Inferior parietal cortex (tissue), 1 donor: Measurements from ENCODE around the gene LIF.
"Not testable (repeated sequence)": the region's sequence is repeated elsewhere in the genome, so short reads cannot be mapped to it uniquely, and the experiment has no call there.

Experiments used
- DNase-seq: peaks from one replicate; pipeline ENCODE4 v3.0.0-alpha.2; 2016; ENCODE audit errors: extremely low spot score

LIF gene

DNA sequence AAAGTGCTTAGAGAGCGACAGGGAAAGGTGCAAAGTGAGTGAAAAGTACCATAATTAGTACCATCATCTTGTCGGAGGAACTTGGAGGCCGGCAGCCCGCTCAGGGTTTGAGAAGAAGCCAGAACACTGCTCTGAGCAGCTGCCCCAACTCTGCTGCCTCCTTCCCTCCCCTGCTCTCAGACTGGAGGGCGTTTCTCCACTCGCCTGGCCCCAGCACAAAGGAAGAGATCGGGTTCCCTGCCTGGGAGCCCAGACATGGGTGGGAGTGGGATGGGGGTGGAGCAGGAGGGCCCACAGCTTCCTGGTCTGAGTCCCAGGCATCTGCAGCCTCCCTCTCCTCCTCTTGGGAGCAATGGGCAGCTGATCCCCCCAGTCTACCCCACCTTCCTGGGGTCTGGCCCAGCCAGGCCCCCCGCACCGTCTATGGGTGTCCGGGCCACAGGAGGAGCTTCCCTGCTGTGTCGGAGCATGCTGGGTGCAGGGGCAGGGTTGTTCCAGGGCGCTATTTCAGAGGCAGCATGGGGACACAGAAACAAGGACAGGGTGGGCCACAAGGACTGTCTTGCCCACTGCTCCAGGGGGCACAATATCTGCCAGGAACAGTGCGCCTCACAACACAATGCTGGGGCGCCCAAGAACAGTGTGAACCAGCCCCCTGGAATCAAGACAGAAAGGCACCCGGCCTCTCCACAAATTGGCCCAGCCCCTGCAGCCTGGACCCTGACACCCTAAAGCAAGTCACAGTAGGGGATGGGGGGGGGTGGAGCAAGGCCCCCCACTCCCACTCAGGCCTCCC lies 4.8 kb downstream of the LIF start:
- DNase-seq = no peak

DNA sequence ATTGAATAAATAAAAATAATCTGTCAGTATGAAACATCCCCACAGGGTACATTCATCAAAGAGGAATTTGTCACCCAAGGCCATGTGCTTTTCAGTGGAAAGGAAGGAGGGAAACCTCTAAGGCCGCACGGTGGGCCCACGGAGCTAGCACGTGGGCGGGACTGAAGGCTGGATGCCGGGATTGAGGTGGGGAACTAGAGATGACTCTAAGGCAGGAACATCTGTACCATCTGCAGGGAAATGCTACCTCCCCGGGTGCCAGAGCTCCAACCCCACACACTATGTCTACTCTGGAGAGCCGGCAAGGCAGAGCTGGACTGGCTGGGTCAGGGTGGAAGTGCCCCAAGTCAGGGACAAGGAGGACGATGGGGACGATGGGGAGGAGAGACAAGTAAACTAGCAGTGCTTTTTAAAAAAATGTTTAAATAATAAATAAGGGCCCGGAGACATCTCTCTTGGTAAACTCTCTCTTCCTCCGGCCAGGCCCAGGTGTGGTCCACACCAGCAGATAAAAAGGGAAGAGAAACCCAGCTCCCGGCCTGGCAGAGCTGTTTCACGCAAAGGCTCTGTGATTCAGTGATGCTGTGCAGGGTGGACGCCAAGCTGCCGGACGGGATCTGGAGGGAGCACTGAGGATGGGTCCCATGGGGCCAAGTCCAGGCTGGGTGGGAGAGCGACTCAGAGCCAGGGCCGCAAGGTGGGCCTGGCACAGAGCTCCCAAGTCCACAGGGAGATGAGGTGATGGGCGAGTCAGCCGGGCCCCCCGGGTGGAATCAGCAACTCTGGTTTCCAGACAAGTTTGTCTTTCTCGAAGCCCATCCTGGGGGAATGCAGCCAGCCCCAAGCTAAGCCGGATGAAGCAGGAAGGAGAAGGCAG lies 5.8 kb downstream of the LIF start:
- no peak for DNase-seq

DNA sequence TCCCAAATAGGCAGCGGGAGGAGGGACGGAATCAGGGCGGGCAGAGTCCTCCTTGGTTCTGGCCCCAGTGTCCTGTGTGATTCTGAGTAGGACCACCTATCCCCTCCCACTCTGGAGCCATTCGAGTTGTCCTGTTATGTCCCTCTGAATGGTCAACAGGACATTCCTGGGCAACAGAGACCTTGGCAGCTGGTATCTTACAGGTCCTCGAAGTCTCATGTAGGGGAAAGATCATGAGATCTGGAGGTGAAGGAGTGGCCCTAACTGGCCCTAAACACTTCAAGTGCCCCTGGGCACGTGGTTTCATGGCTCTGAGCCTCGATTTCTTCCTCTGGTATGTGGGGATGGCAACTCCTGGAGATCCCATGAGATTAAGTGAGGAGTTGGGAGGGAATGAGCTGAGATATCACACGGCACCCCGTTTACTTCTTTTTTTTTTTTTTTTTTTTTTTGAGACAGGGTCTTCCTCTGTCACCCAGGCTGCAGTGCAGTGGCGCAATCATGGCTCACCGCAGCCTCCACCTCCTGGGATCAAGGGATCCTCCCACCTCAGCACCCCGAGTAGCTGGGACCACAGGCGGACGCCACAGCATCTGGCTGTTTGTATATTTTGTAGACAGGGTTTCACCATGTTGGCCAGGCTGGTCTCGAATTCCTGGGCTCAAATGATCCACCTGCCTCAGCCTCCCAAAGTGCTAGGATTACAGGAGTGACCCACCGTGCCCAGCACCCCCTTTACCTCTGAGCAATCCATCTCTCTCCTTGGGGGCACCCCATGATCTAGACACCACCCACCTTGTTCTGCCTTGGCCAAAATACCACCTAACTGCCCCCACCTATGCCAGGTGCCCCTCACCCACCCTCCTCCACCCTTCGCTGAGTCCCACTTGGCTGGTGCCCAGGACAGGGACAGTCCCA lies 6.8 kb downstream of the LIF start:
- DNase-seq = no peak

DNA sequence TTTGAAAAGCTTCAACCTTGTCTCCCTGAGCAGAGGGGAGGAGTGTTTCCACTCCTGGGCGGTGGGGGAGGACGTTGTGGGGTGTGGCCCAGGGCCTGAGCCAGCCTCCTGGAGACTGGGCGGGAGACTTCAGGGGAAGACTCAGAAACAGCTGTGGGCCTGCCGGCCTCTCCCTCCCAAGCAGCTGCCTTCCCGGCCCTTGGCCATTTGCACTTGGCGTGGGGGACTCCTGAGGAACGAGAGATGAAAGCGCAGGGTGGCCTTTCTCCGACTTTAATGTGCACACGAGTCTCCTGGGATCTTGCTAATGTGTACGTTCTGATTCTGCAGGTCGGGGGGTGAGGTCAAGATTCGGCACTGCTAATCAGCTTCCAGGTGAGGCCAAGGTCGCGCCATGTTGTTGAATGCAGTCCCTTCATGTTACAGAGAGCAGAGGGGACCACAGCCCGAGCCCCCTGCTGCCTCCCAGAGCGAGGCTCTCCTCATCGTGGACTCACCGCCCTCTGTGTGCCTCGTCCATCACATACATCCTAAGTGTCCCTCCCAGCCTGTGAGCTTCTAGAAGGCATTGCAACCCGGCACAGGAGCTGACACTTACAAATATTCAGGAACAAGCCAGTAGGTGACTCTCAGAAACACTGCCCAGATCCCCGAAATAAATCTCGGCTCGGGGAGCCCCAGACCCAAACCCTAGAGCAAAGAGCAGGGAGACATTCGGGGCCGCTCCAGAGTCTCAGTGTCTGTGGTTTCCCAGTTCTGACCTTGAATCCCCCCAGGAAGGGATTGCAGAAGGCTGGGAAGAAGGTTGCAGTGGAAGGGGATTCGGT lies 7.7 kb downstream of the LIF start:
- no peak for DNase-seq

DNA sequence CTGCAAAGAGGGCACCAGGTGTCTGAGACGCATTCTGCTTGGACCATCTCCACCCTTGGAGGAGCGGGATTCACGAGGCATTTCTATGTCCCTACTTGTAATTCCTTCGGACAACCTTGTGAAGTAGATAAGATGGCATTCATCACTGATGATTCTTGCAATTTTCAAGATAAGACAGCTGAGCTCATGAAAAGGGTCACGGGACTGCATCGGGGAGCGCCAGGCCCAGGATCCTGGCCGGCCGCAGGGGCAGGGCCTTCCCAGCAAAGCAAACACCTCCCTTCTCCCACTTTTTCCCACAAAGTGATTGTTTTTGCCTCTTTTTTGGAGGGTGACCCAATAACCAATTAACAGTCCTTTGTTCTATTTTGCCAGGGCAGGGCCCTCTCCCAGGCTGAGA lies 8.4 kb downstream of the LIF start:
- no peak for DNase-seq

DNA sequence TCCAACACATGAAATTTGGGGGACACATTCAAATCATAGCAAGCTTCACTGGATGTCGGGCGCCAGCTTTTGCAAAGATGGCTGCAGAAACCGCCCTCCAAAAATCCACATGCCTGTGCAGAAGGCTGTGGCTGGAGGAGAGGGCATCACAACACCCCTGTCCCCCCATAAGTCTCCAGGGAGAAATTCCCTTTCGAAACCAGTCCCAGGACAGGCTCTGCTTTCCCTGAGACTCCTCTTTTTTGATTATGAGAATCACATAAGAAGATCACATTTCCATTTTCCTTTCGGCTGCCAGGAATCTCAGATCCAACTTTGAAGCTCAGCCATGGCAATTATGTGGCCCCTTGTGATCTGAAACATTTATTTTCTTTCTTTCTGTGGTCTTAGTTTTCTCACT lies 9.7 kb downstream of the LIF start:
- no peak for DNase-seq

DNA sequence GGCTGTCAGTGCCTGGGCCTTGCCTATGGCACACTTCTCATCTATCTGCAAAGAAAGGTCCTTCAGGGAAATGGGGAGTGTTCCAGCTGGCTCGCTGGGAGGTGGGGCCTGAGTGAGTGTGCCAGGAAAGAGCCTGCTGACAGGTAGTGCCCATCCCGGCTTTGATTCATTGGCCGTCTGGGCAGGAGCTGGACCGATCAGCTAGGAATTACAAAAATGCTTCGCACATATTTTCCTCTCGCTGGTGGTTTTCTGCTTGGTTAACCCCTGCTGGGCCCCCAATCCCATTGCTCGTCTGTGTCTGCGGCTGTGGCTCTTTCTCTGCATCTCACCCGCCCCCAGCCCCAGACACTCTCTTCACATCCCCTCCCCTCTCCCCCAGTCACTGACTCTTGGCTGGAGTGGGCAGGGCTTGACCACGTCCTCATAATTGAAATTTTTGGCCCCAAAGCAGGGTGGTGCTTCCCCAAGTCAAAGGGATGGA lies 10.8 kb downstream of the LIF start:
- no peak for DNase-seq

DNA sequence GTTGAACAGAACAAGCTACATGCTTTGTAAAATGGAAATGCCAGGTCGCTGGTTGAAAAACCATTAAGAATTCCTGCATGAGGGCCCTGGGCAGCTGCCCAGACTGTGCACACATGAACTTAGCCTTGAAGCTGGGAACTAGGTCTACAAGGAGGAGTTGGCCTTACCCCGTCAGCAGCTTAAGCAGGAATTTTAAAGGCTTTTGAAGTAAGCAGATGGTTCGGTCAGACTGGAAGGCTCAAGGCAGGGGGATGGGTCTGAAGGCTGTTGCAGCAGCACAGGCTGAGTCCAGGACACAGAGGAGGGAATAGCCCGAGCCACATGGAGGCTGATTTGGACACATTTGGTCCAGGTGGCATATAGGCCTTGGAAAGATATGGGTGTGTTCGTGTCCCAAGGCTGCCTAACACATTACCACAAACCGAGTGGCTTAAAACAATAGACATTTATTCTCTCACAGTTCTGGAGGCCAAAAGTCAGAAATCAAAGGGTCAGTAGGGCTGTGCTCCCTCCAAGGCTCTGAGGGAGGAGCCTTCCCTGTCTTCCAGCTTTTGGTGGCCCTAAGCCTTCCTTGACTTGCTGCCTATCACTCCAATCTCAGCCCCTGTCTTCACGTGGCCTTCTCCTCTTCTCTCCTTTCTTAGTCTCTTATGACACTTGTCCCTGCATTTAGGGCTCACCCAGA lies 11.6 kb downstream of the LIF start:
- DNase-seq = no peak

DNA sequence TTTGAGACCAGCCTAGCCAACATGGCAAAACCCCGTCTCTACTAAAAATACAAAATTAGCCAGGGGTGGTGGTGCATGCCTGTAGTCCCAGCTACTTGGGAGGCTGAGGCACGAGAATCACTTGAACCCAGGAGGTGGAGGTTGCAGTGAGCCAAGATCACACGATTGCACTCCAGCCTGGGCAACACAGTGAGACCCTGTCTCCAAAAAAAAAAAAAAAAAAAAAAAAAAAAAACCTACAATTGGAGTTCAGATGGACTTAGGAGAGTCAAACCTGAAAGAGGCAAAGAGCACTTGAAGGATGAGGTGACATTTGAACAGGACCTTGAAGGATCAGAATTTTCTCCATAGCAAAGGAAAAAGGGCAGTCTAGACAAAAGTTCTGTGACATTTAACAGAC lies 12.2 kb downstream of the LIF start:
- not testable (repeated sequence) for DNase-seq

DNA sequence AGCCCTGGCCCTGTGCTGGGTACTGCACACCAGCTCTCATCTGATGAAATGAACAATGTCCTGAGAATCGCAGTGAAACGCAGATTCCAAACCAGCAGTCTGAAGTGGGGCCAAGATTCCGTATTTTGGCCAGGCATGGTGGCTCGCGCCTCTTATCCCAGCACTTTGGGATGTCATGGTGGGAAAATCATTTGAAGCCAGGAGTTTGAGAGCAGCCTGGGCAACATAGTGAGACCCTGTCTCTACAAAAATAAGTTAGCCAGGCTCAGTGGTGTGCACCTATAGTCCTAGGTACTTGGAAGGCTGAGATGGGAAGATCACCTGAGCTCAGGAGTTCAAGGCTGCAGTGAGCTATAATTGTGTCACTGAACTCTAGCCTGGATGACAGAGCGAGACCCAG lies 13.0 kb downstream of the LIF start:
- DNase-seq = no peak

DNA sequence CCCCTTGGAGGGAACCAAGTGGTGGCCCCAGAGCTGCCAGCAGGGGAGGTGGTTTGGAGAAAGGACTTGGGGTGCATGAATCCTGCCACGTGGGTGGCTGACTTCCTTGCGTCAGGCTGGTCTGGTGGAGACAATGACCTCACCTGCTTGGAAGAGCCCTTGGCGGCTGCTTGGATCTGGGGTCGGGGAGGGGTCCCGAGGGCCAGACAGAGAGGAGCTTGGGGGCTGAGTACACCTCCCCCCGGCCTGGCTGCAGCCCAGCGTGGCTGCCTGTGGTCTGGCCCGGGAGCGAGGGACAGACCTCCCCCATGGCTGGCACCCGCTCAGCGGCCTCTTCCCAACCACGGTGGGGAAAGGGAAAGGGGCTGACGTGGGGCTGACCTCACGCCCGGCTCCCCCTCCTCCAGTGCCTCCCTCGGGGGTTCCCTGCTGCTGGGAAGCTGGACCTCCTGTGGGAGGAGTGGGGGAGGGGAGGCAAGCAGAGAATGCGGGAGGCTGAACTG lies 13.8 kb downstream of the LIF start:
- DNase-seq = no peak

DNA sequence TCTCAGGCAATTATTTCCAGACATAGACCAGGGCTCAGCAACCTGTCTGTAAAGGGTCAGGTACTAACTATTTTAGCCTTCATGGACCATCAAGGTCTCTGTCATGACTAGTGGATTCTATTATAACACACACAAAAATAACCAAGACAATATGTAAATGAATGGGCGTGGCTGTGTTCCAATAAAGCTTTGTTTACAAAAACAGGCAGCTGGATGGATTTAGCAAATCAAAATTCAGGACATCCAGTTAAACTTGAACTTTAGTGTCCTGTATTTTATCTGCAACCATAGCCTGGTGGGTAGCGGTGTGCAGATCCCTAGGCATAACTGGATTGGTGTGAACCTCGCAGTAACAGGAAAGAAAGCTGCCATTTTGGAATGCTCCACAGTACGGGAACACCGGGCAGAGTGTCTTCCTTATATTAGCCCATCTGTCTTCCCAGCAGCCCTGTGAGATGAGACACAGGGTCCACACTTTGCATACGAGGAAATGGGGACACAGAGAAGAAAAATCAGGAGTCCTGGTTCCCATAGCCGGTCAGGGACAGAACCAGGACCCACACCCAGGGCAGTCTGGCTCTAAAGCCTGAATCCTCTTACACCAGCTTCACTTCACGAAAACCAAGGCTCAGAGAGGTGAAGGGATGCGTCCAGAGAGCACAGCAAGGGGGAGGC lies 15.6 kb downstream of the LIF start:
- no peak for DNase-seq

DNA sequence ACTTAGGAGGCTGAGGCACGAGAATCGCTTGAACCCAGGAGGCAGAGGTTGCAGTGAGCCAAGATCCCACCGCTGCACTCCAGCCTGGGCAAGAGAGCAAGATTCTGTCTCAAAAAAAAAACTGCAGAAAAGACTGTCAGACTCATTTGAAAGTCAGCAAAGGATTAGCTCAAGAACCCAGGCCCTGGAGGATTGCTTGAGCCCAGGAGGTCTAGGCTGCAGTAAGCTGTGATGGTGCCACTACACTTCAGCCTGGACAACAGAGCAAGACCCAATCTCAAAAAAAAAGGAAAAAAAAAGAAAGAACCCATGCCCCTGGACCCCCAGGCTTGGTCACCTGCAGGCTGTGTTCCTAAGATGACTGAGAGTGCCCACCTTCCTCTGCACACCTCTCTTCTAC lies 16.2 kb downstream of the LIF start:
- no peak for DNase-seq

DNA sequence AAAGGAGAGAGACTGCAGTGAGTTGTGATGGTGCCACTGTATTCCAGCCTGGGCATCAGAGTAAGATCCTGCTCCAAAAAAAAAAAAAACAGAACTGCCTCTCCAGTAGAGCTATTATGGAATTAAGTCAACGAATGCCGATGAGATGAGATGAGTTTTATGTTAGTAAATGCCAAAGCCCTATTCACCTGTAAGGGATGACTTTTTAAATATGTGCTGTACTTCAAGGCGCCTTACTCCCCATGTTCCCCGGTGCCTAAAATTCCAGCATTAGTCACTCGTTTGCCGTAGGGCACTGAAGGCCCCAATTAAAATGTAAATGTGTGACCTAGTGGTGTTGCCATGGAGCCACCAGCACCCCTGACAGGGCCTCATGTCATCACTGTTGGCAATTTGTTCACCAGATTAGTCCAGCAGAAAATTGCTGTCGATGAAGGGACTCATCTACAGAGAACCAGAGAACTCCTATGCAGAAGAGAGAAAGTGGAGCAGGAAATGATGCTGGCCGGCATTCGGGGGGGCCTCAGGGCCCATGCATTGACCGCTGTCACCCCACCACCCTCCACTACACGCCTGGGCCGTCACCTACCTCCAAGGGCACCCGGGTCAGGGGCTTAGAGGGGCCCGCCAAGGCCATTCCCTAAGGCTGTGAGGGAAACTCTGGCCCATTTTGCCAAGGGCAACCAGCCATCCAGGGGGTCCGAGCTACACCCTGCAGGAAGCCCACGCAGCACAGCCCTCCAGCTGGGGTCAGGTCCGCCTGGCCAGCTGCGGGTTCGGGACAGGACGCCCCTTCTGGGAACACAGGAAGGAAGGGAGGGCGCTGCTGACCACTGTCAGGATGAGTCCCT lies 17.8 kb downstream of the LIF start:
- DNase-seq = no peak

DNA sequence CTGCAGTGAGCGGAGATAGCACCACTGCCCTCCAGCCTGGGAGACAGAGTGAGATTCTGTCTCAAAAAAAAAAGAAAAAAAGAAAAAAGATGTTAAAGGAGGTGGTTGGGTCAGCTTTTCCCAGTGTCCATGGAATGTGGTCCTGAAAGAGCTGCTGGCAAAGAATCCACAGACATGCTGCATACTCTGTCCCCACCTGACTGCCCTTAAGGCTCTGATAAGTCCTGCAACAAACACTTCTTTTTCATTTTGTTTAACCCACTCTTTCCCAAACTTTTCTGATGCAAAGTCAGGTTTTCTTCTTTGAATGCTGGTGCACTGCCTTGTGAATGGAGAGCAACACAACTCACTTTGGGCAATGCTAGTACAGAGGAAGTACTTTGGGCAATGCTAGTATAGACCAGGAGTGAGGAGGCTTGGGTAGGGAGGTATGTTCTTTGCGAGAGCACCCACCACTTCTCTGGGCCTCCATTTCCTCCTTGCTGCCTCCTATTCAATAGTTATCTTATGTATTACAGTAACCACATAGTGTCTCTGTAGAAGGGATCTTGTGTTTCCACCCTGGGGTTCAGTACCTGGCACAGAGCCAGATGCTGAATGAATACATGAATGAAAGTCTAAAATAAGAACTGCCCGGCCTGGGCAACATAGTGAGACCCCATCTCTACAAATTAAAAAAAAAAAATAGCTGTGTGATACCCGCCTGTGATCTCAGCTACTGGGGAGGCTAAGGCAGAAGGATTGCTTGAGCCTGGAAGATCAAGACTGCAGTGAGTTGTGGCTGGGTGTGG lies 18.9 kb downstream of the LIF start:
- DNase-seq = no peak

DNA sequence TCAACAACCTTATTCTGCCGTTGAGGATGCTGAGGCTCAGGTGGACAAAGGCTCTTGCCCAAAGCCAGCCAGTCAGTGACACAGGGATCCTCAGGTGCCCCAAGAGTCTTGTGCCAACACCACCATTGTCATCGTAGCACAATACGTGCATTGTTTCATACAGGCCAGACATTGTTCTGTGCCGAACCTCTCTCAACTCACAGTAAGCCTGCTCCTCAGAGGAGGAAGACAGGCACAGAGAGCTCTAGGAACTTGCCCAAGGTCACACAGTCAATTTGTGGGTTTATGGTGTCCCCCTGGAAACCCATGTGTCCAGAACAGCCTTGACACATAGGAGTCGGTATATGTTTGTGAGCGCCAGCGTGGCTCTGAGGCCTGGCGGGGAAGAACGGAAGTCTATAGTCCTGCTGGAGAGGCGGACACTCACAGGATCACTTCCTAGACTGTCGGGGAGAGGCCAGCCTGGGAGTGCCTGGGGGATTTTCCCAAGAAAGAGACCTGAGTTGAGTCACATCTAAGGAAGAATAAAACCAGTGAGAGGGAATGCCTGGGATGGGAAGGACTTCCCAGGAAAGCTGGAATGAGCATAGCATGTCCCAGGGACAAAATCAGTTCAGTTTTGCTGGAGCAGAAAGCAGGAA lies 20.2 kb downstream of the LIF start:
- no peak for DNase-seq

DNA sequence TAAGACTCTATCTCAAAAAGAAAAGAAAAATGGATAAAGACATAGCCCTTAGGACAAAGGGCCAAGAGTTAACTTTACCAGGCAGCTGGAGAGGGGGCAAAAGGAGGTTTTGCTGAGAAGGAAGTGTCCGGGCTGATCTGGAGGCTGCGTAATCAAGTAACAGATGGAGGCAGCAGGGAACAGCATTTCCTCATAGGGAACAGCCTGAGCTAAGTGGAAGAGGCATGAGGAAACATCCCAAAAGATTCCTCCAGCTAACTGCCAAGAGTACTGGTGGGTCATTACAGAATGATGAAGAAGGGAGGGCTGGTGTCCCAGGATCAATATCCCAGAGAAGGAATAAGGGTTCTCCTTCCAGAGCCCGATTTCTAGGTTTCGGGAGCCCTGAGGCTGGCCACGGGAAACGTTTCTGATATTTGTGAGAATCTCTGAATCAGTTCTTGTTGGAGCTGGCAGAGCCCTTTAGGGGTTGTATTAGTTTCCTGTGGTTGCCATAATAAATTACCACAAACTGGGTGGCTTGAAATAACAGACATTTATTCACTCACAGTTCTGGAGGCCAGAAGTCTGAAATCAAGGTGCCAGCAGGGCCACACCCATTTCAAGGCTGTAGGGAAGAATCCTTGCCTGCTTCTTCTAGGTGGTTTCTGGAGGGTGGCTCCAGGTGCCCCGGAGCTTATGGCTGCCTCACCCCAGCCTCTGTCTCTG lies 21.2 kb downstream of the LIF start:
- no peak for DNase-seq
